AG04450 (cell line): ENCODE results near the gene RELN. TPM values are rescaled to one million over a fixed set of nuclear protein-coding genes. Genes with fewer than 3 reads are reported as not detected.

Experiments
- CTCF ChIA-PET: fragments of 300-600, 350-600 bp; formaldehyde crosslinking; extraction: SDS; loops from one replicate; lab custom pipeline; 2022; ENCODE audit warnings: antibody characterized with exemption, inconsistent platforms; lab: Charles Lee
- POLR2A ChIA-PET: fragments of 350-600 bp; formaldehyde crosslinking; extraction: SDS; loops from one replicate; lab custom pipeline; 2021; ENCODE audit warnings: antibody characterized with exemption, inconsistent platforms; lab: Yijun Ruan, JAX
- DNase-seq: peaks from one replicate; pipeline ENCODE4 v3.0.0-alpha.2; 2011; ENCODE audit warnings: low read depth, low spot score
- H3K27ac ChIP-seq: one replicate; pipeline ENCODE4 v1.5.1; 2012; ENCODE audit warnings: low read depth, low read length, control low read depth
- H3K27me3 ChIP-seq: one replicate; pipeline ENCODE4 v1.6.0; 2012; ENCODE audit warnings: low read length; ENCODE audit not compliant: control insufficient read depth, insufficient read depth
- H3K4me3 ChIP-seq: 2 replicates; pipeline ENCODE4 v1.5.1; 2011; ENCODE audit warnings: mild to moderate bottlenecking, low read depth, low read length, control low read depth
- H3K9me3 ChIP-seq: 2 replicates; pipeline ENCODE4 v1.5.1; 2012; ENCODE audit warnings: low read length; ENCODE audit not compliant: control insufficient read depth, insufficient read depth
- polyA plus RNA-seq: library from polyadenylated mRNA; depleted of rRNA; stranded (reverse); fragments of >200 nt; gene quantifications from 2 replicates; pipeline ENCODE4 v1.2.3, GENCODE V29; 2011
- TF ChIP-seq, protein P1 (sequence below): IDR thresholded peaks from 2 replicates; pipeline ENCODE4 v1.5.1; 2011; ENCODE audit warnings: low read depth, low read length, control low read depth, inconsistent platforms

The RELN gene
- polyA plus RNA-seq, 1 experiment = 7.6 TPM

DNA sequence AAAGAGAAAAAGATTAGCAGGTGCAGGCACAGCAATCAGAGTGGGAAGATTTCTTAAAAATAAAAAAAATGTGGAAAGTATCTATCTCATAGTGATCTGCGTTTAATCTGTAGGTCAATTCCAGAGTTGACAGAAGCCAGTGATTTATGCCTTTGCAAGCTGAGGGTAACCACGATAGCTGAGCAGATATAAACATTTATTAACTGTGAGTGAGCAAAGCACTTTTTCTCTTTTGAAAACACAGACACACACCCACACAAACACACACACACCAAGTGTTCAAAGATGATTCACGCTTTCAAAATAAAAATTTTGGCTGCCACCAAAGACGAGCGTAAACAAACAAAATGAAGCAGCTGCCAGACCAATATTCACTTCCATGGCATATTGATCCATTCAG lies 300.2 kb downstream of the RELN start:
- DNase-seq = no peak

DNA sequence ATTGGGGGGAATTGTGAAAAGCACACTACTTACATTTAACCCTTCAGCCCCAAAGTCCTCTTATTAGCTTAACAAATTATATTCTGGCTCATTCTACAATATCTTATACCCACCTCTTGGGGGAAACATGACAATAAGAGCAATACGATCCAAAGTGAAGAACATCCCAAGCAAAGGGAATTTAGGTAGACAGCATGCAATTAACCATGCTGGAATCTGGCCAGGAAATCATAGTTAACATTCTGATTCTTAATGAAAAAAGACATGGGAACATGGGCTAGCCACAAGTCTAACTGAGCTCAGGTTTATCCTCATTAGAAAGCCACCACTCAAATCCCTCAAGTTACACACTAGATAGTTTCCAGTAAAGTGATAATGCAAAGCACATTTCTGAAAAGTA lies 301.5 kb downstream of the RELN start:
- TF ChIP-seq, protein P1, sequence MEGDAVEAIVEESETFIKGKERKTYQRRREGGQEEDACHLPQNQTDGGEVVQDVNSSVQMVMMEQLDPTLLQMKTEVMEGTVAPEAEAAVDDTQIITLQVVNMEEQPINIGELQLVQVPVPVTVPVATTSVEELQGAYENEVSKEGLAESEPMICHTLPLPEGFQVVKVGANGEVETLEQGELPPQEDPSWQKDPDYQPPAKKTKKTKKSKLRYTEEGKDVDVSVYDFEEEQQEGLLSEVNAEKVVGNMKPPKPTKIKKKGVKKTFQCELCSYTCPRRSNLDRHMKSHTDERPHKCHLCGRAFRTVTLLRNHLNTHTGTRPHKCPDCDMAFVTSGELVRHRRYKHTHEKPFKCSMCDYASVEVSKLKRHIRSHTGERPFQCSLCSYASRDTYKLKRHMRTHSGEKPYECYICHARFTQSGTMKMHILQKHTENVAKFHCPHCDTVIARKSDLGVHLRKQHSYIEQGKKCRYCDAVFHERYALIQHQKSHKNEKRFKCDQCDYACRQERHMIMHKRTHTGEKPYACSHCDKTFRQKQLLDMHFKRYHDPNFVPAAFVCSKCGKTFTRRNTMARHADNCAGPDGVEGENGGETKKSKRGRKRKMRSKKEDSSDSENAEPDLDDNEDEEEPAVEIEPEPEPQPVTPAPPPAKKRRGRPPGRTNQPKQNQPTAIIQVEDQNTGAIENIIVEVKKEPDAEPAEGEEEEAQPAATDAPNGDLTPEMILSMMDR = no peak
- POLR2A ChIA-PET = no interaction called here

More for the DNA sequence above, 300.2 kb downstream of the RELN start:
- no peak overlapping the region for H3K4me3 ChIP-seq
- TF ChIP-seq, protein P1 = no peak
- H3K9me3 ChIP-seq = no peaks in the 10 kb centered on the region
- no peak overlapping the region for H3K27ac ChIP-seq
- ChIA-PET POLR2A (no interaction called here), CTCF (no interaction called here)
- no peaks in the 10 kb centered on the region for H3K27me3 ChIP-seq

DNA sequence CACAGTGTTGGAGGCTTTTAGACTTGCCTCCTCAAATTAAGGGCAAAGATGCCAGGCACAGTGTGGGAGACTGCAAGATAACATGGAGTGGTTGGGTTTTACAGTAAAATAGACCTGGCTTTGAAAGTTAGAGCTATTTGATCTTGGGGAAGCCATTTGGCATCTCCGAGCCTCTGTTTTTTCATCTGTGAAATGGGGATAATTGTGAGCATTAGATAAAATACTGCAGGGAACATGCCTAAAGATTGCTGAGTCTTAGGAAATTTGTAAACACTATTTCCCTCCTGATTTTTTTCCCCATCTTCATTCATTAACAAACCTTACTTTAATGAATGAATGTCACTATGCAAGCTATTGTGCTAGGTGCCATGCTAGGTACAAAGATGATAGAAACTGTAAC lies 302.2 kb downstream of the RELN start:
- Histone ChIP-seq H3K4me3 (no peak overlapping the region), H3K9me3 (no peaks in the 10 kb centered on the region), H3K27me3 (no peaks in the 10 kb centered on the region), H3K27ac (no peak overlapping the region)
- ChIA-PET CTCF (interaction anchor here (0.9 kb wide), 1 partner anchor 44 kb away, joined by 3 read pairs; no protein-coding TSS in a partner anchor), POLR2A (no interaction called here)
- DNase-seq = no peak
- TF ChIP-seq, protein P1 = no peak

More for the DNA sequence above, 301.5 kb downstream of the RELN start:
- CTCF ChIA-PET = no interaction called here
- no peaks in the 10 kb centered on the region for H3K9me3 ChIP-seq
- no peaks in the 10 kb centered on the region for H3K27me3 ChIP-seq
- no peak overlapping the region for H3K27ac ChIP-seq
- DNase-seq = no peak
- no peak overlapping the region for H3K4me3 ChIP-seq

DNA sequence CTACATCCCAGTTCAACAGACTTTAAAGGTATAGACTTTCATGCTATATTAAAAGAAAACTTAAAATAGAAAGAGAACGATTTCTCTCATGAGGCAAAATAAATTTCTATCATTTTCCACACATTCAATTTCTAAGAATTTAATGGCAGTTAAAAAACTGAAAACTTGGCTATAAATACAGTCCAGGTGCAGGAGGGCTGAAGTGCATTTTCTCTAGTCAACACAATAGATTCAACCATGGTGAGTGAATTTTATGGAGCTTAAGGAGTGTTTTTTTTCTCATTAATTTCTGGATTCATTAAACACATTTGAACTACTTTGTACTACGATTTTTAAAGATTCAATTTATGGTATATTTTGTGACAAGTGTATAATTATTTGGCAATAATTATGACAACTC lies 302.7 kb downstream of the RELN start:
- no peak for DNase-seq
- TF ChIP-seq, protein P1 = no peak
- Histone ChIP-seq H3K9me3 (no peaks in the 10 kb centered on the region), H3K4me3 (no peak overlapping the region), H3K27me3 (no peaks in the 10 kb centered on the region), H3K27ac (no peak overlapping the region)
- ChIA-PET POLR2A (no interaction called here), CTCF (interaction anchor here (0.9 kb wide), 1 partner anchor 44 kb away, joined by 3 read pairs; no protein-coding TSS in a partner anchor)

DNA sequence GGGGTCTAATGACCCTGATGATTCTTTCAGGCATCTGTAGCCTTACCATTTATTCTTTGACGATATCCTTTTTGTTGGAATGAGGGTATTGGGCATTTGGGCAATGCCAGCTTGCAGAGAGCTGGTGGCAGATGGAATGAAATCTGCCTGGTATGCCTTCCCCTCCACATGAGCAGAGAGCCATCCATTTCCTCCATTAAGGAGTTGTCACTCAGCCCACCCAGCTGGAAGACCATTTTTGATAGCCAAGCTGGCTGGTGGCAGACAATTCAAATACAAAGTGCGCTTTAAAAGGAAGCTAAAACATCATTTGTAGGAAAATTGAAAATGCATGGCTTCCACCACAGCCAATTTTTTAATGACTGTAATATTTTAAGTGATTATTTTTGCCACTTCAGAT lies 303.4 kb downstream of the RELN start:
- ChIA-PET CTCF (no interaction called here), POLR2A (no interaction called here)
- Histone ChIP-seq H3K27ac (no peak overlapping the region), H3K27me3 (no peaks in the 10 kb centered on the region), H3K9me3 (no peaks in the 10 kb centered on the region), H3K4me3 (no peak overlapping the region)
- no peak for DNase-seq
- TF ChIP-seq, protein P1 = no peak
